Breast epithelium (tissue), 4 donors: Measurements from ENCODE around the gene SORT1. TPM values are rescaled to one million over a fixed set of nuclear protein-coding genes. Genes with fewer than 3 reads are reported as not detected.
"Not testable (repeated sequence)": the region's sequence is repeated elsewhere in the genome, so short reads cannot be mapped to it uniquely, and the experiment has no call there.

ENCODE experiments used
- DNase-seq, 2 donors: peaks; one replicate each; pipeline ENCODE4 v3.0.0-alpha.2; 2019; ENCODE audit warnings: low spot score in 2 of 2
- H3K27ac ChIP-seq, 2 donors: fragments of 200-600 bp; sonication (generic) in 1 of 2; one replicate each; pipeline ENCODE4 v1.5.1; 2016 to 2019; ENCODE audit warnings: mild to moderate bottlenecking in 1 of 2
- H3K27me3 ChIP-seq, 2 donors: fragments of 200-600 bp; sonication (generic) in 1 of 2; one replicate each; pipeline versions ENCODE4 v1.5.1 to v1.6.0; 2017 to 2019; ENCODE audit warnings: control low read depth in 1 of 2, mild to moderate bottlenecking in 1 of 2
- H3K36me3 ChIP-seq: fragments of 200-600 bp; one replicate; pipeline ENCODE4 v1.5.1; 2019
- H3K4me1 ChIP-seq, 2 donors: fragments of 200-600 bp; sonication (generic); one replicate each; pipeline ENCODE4 v1.5.1; 2016 to 2019; ENCODE audit warnings: control low read depth in 1 of 2
- H3K4me3 ChIP-seq, 3 donors: fragments of 200-600 bp; sonication (generic); 1 replicate in 2 of 3; 2 replicates in 1 of 3; pipeline ENCODE4 v1.5.1; 2016 to 2019; ENCODE audit warnings: mild to moderate bottlenecking in 3 of 3, moderate library complexity in 2 of 3
- H3K9me3 ChIP-seq, 2 donors: fragments of 200-600 bp; sonication (generic) in 1 of 2; one replicate each; pipeline ENCODE4 v1.5.1; 2016 to 2019; ENCODE audit warnings: control low read depth in 1 of 2
- CTCF ChIP-seq, 3 donors: fragments of 450-650 bp; IDR thresholded peaks; one replicate each; pipeline ENCODE4 v1.5.1; 2016 to 2017; ENCODE audit warnings: antibody characterized with exemption in 3 of 3, mild to moderate bottlenecking in 3 of 3, moderate library complexity in 3 of 3
- POLR2A ChIP-seq: fragments of 450-650 bp; IDR thresholded peaks from one replicate; pipeline ENCODE4 v1.6.1; 2016; ENCODE audit warnings: antibody characterized with exemption, mild to moderate bottlenecking, moderate library complexity
- POLR2AphosphoS5 ChIP-seq, 3 donors: sonication (generic); formaldehyde crosslinking; IDR thresholded peaks; one replicate each; pipeline ENCODE4 v1.6.1; 2017; ENCODE audit warnings: antibody characterized with exemption in 3 of 3
- intact Hi-C: fragments of 100-400 bp; cut with DNase I; formaldehyde crosslinking; loops from one replicate; pipeline ENCODE4 v1.15.1; 2023; ENCODE audit warnings: low total_unique reads
- total RNA-seq, 3 donors: library from RNA; depleted of rRNA; stranded (reverse); fragments of >200 nt; gene quantifications; one replicate each; pipeline ENCODE4 v1.1.0, GENCODE V29; 2016

SORT1 gene
- total RNA-seq, 3 donors from 2014 or later, result 51.1 to 135 (median 69.8) TPM

- intact Hi-C loops, result no loop called here
- Histone ChIP-seq H3K4me3 (no peak overlapping the region), H3K36me3 (no peaks in the 10 kb centered on the region), H3K27ac (no peak overlapping the region), H3K27me3 (no peaks in the 10 kb centered on the region), H3K9me3 (no peaks in the 10 kb centered on the region), H3K4me1 (peaks cover 0 to 9% of the 10 kb centered on the region in 2 donors)
- DNase-seq, result no peak
- TF ChIP-seq POLR2AphosphoS5 (IDR thresholded peaks at IDR 0.05), result no peak
- no peak for TF ChIP-seq POLR2A
- TF ChIP-seq CTCF (IDR thresholded peaks at IDR 0.05), result no peak
Observed at GRCh38 chr1:109294481-109294880, 103.2 kb downstream of the SORT1 start.

GRCh38 chr1:109293026-109293425 lies 104.7 kb downstream of the SORT1 start:
- no peak overlapping the region for H3K27ac ChIP-seq
- H3K36me3 ChIP-seq, result no peaks in the 10 kb centered on the region
- H3K4me3 ChIP-seq, result no peak overlapping the region
- H3K27me3 ChIP-seq, result no peaks in the 10 kb centered on the region
- no peaks in the 10 kb centered on the region for H3K9me3 ChIP-seq
- no peak for DNase-seq
- H3K4me1 ChIP-seq, result no peaks in the 10 kb centered on the region
- intact Hi-C loops, result no loop called here
- TF ChIP-seq POLR2AphosphoS5 (IDR thresholded peaks at IDR 0.05) (no peak), POLR2A (no peak), CTCF (IDR thresholded peaks at IDR 0.05) (no peak)

GRCh38 chr1:109292364-109292763 lies 105.4 kb downstream of the SORT1 start:
- Histone ChIP-seq H3K27me3 (no peaks in the 10 kb centered on the region), H3K4me1 (no peaks in the 10 kb centered on the region), H3K9me3 (no peaks in the 10 kb centered on the region), H3K27ac (no peak overlapping the region), H3K36me3 (no peaks in the 10 kb centered on the region), H3K4me3 (no peak overlapping the region)
- intact Hi-C loops, result no loop called here
- no peak for TF ChIP-seq POLR2A
- no peak for TF ChIP-seq CTCF (IDR thresholded peaks at IDR 0.05)
- no peak for TF ChIP-seq POLR2AphosphoS5 (IDR thresholded peaks at IDR 0.05)
- DNase-seq, result no peak

GRCh38 chr1:109290998-109291397 lies 106.7 kb downstream of the SORT1 start:
- intact Hi-C loops, result no loop called here
- no peak for DNase-seq
- H3K4me3 ChIP-seq, result no peak overlapping the region
- H3K9me3 ChIP-seq, result no peaks in the 10 kb centered on the region
- no peaks in the 10 kb centered on the region for H3K4me1 ChIP-seq
- no peaks in the 10 kb centered on the region for H3K36me3 ChIP-seq
- no peak for TF ChIP-seq POLR2AphosphoS5 (IDR thresholded peaks at IDR 0.05)
- TF ChIP-seq POLR2A, result no peak
- no peak for TF ChIP-seq CTCF (IDR thresholded peaks at IDR 0.05)
- H3K27ac ChIP-seq, result no peak overlapping the region
- no peaks in the 10 kb centered on the region for H3K27me3 ChIP-seq

GRCh38 chr1:109290137-109290536 lies 107.6 kb downstream of the SORT1 start:
- TF ChIP-seq CTCF (IDR thresholded peaks at IDR 0.05), result no peak
- no peak for TF ChIP-seq POLR2A
- Histone ChIP-seq H3K27me3 (no peaks in the 10 kb centered on the region), H3K27ac (no peak overlapping the region), H3K9me3 (no peaks in the 10 kb centered on the region), H3K4me3 (no peak overlapping the region), H3K4me1 (no peaks in the 10 kb centered on the region), H3K36me3 (no peaks in the 10 kb centered on the region)
- DNase-seq, result no peak
- intact Hi-C loops, result no loop called here

GRCh38 chr1:109286762-109287161 lies 111.0 kb downstream of the SORT1 start:
- H3K27me3 ChIP-seq, H3K36me3 ChIP-seq, H3K4me3 ChIP-seq, H3K4me1 ChIP-seq, DNase-seq, H3K27ac ChIP-seq, H3K9me3 ChIP-seq, intact Hi-C loops: not testable (repeated sequence)
